NOMO-1 treated with dmso at 0.1 percent for 144 hours (cell line): Measurements from ENCODE around the gene NCAPG.

Source experiments
- DNase-seq: peaks from one replicate; lab custom pipeline; 2025; ENCODE audit not compliant: unreplicated experiment; lab: John Stamatoyannopoulos, UW

The NCAPG gene

DNA sequence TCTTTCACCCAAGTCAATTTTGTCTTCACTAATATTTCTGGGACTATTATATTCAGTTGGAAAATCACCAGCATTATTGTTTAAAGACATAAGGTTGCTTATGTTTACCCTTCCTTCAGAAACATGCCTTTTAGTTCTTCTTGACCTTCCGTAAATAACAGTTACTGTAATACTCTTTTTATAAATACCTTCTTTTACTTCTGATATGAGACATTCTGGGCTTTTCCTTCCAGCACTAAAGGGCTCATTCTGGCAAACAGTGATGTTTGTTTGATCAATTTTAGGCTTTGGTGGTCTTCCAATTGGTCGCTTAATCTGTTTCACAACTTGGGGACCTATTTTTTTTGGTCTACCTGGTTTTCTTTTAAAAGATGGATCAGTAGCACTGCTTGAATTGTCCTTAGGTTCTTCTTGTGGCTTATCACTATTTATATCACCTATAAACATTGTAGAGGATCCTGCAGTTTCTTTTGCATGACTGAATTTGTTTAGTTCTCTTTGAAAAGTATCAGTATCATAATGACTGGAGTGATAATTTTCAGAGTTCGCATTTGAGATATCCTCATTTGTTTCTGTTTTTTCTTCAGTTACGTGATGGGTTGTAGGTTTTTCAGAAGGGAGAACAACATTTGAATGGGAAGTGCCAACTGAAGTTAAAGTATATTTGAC is 64.8 kb downstream of the NCAPG start:
- no peak for DNase-seq

DNA sequence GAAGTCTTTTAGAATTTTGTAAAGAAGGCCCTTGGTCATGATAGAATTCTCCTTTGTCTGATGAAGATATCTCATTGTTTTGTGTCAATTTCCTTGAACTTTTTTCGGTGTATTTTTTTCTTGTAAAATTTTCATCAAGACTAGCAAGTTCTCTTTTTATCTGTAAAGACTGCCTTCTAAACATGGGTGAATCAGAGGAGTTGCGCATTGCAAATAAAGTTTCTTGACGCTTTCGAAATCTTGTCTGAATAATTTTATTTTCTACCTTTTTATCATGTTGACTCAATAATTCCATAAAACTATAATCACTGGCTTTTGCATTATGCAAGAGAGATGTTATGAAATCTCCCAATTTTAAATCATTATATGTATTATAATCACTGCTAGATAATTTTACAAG is 66.2 kb downstream of the NCAPG start:
- no peak for DNase-seq

DNA sequence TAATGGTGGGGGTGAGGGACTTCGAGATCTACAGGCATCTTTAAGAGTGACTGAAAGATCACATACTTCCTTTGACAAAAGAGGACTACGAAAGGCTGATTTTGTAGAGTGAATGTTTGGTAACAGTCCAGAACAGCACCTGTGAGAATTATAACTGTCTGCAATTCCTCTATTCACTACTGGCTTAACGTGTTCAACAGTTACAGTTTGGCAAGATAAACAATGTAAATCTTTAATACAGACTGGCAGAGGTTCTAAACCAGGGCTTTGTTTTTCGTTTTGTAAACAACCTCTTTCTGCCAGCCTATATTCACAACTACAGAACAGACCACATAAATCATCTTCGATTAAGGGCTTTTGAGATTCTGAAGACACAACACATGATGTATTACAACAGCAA is 66.9 kb downstream of the NCAPG start:
- no peak for DNase-seq

DNA sequence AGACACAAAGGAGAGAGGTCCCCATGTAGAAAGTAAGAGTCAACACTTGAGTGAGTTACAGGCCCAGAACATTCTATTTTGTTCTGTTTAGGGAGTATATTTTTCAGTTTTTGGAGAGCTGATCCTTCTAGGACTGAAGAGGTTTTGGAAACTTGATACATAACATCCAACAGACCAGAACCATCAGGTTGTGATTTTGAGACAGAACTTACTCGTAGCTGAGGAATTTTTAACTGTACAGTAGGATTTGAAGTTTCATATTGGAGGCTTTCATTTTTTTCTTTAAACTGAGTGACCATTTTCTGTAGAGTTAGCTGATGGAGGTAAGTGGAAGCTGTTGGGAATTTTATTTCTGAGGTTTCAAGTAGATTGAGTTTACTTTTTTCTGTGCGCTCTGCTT is 73.3 kb downstream of the NCAPG start:
- no peak for DNase-seq

DNA sequence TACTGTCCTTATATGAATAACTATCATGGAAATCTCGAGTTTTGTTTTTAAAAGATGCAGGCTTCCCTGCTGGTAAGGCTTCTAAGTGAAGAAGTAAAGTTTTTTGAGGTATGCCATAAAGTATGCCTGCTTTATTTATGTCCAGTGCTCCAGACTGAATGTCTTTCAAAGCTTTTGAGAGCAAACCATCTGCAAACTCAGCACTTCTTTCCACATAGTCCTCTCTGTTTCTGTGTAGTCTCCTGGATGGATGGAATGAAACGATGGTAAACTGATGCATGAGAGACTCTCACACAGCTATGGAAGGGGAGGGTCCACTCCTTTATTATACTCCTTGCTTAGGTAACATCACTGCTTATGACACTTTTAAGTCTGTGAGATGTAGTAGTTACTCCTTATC is 73.7 kb downstream of the NCAPG start:
- DNase-seq, result no peak

DNA sequence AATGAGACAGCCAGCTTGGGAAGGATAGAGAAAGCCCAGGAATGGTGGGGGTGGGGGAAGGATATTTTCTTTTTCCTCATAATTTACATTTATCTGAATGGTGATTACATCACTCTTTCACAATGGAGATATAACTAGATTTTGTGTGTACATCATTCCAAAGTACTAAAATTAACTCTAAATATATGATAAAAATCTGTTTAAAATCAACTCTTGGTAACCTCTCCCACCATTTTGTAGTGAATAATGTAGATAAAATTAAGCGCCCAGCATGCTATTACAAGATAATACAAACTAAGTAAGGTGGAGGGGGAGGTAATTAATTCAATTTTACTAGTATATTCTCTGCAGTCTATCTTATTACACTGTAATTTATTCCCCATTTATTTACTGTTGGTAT is 78.9 kb downstream of the NCAPG start:
- DNase-seq, result no peak

DNA sequence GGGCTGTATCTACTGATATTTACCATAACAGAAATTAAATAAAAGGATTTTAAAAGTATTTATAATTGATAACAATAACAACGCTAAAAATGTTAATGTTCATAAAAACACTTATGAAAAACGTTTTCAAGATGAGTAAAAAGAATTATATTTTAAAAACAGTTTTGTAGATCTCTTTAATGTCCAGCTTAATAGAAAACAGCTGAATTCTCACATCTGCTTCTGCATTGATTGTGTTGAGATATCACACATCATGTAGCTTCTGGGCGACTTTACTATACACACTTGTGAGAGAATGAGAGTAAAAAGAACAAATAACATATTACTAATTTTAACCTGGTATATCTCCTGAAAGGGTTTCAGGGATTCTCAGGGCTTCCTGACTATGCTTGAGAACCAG is 83.6 kb downstream of the NCAPG start:
- DNase-seq, result no peak
